Fibroblast of lung (primary cell): ENCODE measurements around the gene OLR1. TPM values are rescaled to one million over a fixed set of nuclear protein-coding genes. Genes with fewer than 3 reads are reported as not detected.

Experiments used
- DNase-seq, 2 donors: peaks; one replicate each; pipeline versions ENCODE4 v3.0.0 to v3.0.0-alpha.2; 2010; ENCODE audit warnings: low read depth in 2 of 2
- H2AFZ ChIP-seq: 2 replicates; pipeline ENCODE4 v1.5.1; 2012; ENCODE audit warnings: low read length, control low read depth, inconsistent platforms
- H3K27ac ChIP-seq: 2 replicates; pipeline ENCODE4 v1.5.1; 2011; ENCODE audit warnings: low read length, control low read depth; ENCODE audit not compliant: insufficient read depth
- H3K27me3 ChIP-seq: 2 replicates; pipeline ENCODE4 v1.5.1; 2011; ENCODE audit warnings: mild to moderate bottlenecking, low read length; ENCODE audit not compliant: control insufficient read depth, insufficient read depth
- H3K36me3 ChIP-seq: 2 replicates; pipeline ENCODE4 v1.5.1; 2011; ENCODE audit warnings: low read length; ENCODE audit not compliant: control insufficient read depth, insufficient read depth
- H3K4me1 ChIP-seq: 2 replicates; pipeline ENCODE4 v1.5.1; 2011; ENCODE audit warnings: low read length; ENCODE audit not compliant: control insufficient read depth, insufficient read depth; ENCODE audit errors: extremely low read depth
- H3K4me2 ChIP-seq: 2 replicates; pipeline ENCODE4 v1.5.1; 2011; ENCODE audit warnings: low read length, control low read depth; ENCODE audit not compliant: insufficient read depth; ENCODE audit errors: extremely low read depth
- H3K4me3 ChIP-seq, 4 experiments: fragments of 200-600 bp in 1 of 4; sonication (generic) in 1 of 4; replicated peaks in 1 of 4; 2 replicates each; pipeline ENCODE4 v1.5.1; 2011 to 2016; ENCODE audit warnings: low read length in 4 of 4, low read depth in 3 of 4, mild to moderate bottlenecking in 3 of 4, control low read depth in 2 of 4, inconsistent platforms in 1 of 4, mixed read lengths in 1 of 4; ENCODE audit not compliant: insufficient read depth in 1 of 4; ENCODE audit errors: control extremely low read depth in 1 of 4
- H3K79me2 ChIP-seq: 2 replicates; pipeline ENCODE4 v1.5.1; 2012; ENCODE audit warnings: mild to moderate bottlenecking, low read length, inconsistent platforms; ENCODE audit not compliant: control insufficient read depth, insufficient read depth
- H3K9ac ChIP-seq: 2 replicates; pipeline ENCODE4 v1.5.1; 2011; ENCODE audit warnings: mild to moderate bottlenecking, low read length, control low read depth; ENCODE audit not compliant: insufficient read depth
- H3K9me3 ChIP-seq: 2 replicates; pipeline ENCODE4 v1.5.1; 2012; ENCODE audit warnings: low read depth, low read length; ENCODE audit not compliant: control insufficient read depth, insufficient read depth
- H4K20me1 ChIP-seq: 2 replicates; pipeline ENCODE4 v1.5.1; 2011; ENCODE audit warnings: low read length; ENCODE audit not compliant: control insufficient read depth, insufficient read depth; ENCODE audit errors: extremely low read depth
- EZH2 ChIP-seq: IDR thresholded peaks from 2 replicates; pipeline ENCODE4 v1.5.1; 2012; ENCODE audit warnings: low read length, control low read depth, mild to moderate bottlenecking; ENCODE audit errors: missing control alignments
- polyA plus RNA-seq, 2 donors: library from polyadenylated mRNA; depleted of rRNA in 1 of 2; stranded (reverse) in 1 of 2; unstranded in 1 of 2; fragments of >200 nt; gene quantifications; 2 replicates each; pipeline ENCODE4 v1.2.1, GENCODE V29; 2011 to 2012; ENCODE audit warnings: missing spikeins in 1 of 2
- total RNA-seq: library from RNA; depleted of rRNA; stranded (reverse); fragments of >200 nt; gene quantifications from 2 replicates; pipeline ENCODE4 v1.2.1, GENCODE V29; 2014
- TF ChIP-seq, protein P1 (sequence below), 2 donors: IDR thresholded peaks in 1 of 2; conservative IDR thresholded peaks in 1 of 2; 1 replicate in 1 of 2; 2 replicates in 1 of 2; pipeline ENCODE4 v1.5.1; 2011 to 2012; ENCODE audit warnings: low read length in 2 of 2, control low read depth in 1 of 2, inconsistent platforms in 1 of 2, low read depth in 1 of 2, mild to moderate bottlenecking in 1 of 2

The OLR1 gene
- total and polyA plus RNA-seq, 2 donors (not counting 1 experiment from before 2014, with no cell fraction given) = 1.2 to 27.4 TPM

DNA sequence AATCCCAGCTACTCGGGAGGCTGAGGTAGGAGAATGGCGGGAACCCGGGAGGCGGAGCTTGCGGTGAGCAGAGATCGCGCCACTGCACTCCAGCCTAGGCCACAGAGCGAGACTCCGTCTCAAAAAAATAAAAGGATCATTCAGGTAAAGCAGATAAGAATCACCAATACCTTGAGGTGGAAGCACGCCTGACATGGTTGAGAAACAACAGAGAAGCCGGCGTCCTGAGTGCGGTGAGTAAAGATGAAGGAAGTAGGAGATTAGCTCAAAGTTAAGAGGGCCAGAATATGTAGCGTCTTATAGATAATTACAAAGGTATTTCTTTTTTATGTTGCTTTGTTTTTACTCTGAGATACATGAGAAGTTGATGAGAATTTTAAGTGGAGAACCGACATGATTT, 56.6 kb downstream of the OLR1 start:
- Histone ChIP-seq H3K9ac (no peak overlapping the region), H3K4me1 (no peaks in the 10 kb centered on the region), H3K79me2 (no peaks in the 10 kb centered on the region), H3K4me3 (no peak overlapping the region), H3K9me3 (no peaks in the 10 kb centered on the region), H3K27ac (no peak overlapping the region), H2AFZ (no peak overlapping the region), H3K27me3 (no peaks in the 10 kb centered on the region), H3K36me3 (no peaks in the 10 kb centered on the region), H4K20me1 (no peaks in the 10 kb centered on the region), H3K4me2 (no peak overlapping the region)
- DNase-seq = no peak
- TF ChIP-seq EZH2 = no peak
- TF ChIP-seq, protein P1, sequence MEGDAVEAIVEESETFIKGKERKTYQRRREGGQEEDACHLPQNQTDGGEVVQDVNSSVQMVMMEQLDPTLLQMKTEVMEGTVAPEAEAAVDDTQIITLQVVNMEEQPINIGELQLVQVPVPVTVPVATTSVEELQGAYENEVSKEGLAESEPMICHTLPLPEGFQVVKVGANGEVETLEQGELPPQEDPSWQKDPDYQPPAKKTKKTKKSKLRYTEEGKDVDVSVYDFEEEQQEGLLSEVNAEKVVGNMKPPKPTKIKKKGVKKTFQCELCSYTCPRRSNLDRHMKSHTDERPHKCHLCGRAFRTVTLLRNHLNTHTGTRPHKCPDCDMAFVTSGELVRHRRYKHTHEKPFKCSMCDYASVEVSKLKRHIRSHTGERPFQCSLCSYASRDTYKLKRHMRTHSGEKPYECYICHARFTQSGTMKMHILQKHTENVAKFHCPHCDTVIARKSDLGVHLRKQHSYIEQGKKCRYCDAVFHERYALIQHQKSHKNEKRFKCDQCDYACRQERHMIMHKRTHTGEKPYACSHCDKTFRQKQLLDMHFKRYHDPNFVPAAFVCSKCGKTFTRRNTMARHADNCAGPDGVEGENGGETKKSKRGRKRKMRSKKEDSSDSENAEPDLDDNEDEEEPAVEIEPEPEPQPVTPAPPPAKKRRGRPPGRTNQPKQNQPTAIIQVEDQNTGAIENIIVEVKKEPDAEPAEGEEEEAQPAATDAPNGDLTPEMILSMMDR (conservative IDR thresholded peaks at IDR 0.05 in 1 of 2, IDR thresholded peaks at IDR 0.05 in 1 of 2; ENCODE audit: low read depth in 1 of 2, low read length in 2 of 2) = no peak

DNA sequence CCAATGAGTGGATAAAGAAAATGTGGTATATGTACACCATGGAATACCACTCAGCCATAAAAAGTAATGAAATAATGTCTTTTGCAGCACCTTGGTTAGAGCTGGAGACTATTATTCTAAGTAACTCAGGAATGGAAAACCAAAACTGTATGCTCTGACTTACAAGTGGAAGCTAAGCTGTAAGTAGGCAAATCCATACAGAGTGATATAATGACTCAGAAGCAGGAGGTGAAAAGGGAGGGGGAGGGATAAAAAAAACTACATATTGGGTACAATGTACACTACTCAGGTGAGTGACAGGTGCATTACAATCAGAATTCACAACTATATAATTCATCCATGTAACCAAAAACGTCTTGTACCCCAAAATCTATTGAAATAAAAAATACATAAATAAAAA, 58.0 kb downstream of the OLR1 start:
- DNase-seq = no peak
- H3K4me3 ChIP-seq = no peak overlapping the region
- no peak for TF ChIP-seq EZH2
- no peaks in the 10 kb centered on the region for H3K4me1 ChIP-seq
- no peaks in the 10 kb centered on the region for H3K9me3 ChIP-seq
- H3K9ac ChIP-seq = no peak overlapping the region
- no peak overlapping the region for H2AFZ ChIP-seq
- no peaks in the 10 kb centered on the region for H3K27me3 ChIP-seq
- H4K20me1 ChIP-seq = no peaks in the 10 kb centered on the region
- H3K79me2 ChIP-seq = no peaks in the 10 kb centered on the region
- H3K4me2 ChIP-seq = no peak overlapping the region
- H3K27ac ChIP-seq = no peak overlapping the region
- no peaks in the 10 kb centered on the region for H3K36me3 ChIP-seq

DNA sequence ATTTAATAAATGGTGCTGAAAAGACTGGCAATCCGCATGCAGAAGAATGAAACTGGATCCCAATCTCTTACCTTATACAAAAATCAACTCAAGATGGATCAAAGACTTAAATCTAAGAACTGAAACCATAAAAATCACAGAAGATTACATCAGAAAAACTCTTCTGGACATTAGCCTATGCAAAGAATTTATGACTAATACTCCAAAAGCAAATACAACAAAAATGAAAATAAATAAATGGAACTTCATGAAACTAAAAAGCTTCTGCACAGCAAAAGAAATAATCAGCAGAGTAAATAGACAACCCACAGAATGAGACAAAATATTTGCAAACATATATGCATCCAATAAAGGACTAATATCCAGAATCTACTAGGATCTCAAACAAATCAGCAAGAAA, 58.9 kb downstream of the OLR1 start:
- Histone ChIP-seq H3K9me3 (no peaks in the 10 kb centered on the region), H3K79me2 (no peaks in the 10 kb centered on the region), H3K27me3 (no peaks in the 10 kb centered on the region), H3K27ac (no peak overlapping the region), H3K4me2 (no peak overlapping the region), H3K9ac (no peak overlapping the region), H3K4me3 (no peak overlapping the region), H2AFZ (no peak overlapping the region), H4K20me1 (no peaks in the 10 kb centered on the region), H3K4me1 (no peaks in the 10 kb centered on the region), H3K36me3 (no peaks in the 10 kb centered on the region)
- TF ChIP-seq EZH2 = no peak
- TF ChIP-seq, protein P1 (conservative IDR thresholded peaks at IDR 0.05 in 1 of 2, IDR thresholded peaks at IDR 0.05 in 1 of 2; ENCODE audit: low read depth in 1 of 2, low read length in 2 of 2) = no peak
- peak in 1 of 2 donors; percentile 64 for DNase-seq
